ENCODE results near the gene ARGLU1. TPM values are rescaled to one million over a fixed set of nuclear protein-coding genes. Genes with fewer than 3 reads are reported as not detected.

The ARGLU1 gene
- polyA plus RNA-seq, 3 donors, result 22.4 to 168 (median 27.2) TPM

DNA sequence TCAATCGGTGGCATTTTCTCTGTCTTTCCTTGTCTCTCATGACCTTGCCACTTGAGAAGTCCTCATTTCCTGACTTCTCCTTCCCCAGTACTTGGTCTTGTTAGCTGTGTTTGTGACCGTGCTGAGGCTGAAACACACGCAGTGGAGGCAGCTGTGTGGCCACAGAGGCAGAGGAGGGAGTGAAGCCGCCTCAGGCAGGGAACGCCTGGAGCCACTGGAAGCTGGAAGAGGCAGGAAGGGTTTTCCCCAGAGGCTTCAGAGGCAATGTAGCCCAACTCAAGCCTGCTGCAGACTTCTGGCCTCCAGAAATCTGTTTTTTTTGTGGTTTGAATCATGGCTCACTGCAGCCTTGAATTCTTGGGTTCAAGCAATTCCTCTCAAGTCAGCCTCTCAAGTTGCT is 29.2 kb upstream of the ARGLU1 start:
- Histone ChIP-seq H3K79me2 (ENCODE audit: insufficient read depth, low read length) (no peaks in the 10 kb centered on the region), H3K9ac (ENCODE audit: insufficient read depth, low read length, poor library complexity, severe bottlenecking) (no peak overlapping the region), H3K36me3 (replicated peaks in 1 of 2; ENCODE audit: control insufficient read depth in 1 of 2, insufficient read depth in 2 of 2, low read length in 2 of 2) (no peaks in the 10 kb centered on the region), H2AFZ (ENCODE audit: insufficient read depth, low read depth, low read length, poor library complexity, severe bottlenecking) (no peak overlapping the region), H4K20me1 (ENCODE audit: insufficient read depth, low read length) (no peaks in the 10 kb centered on the region), H3K9me3 (replicated peaks in 1 of 2; ENCODE audit: control insufficient read depth in 1 of 2, insufficient read depth in 1 of 2, low read length in 2 of 2) (no peaks in the 10 kb centered on the region), H3K4me2 (replicated peaks; ENCODE audit: extremely low read depth, low read length, poor library complexity, severe bottlenecking) (no peak overlapping the region), H3K4me3 (replicated peaks in 1 of 3; ENCODE audit: low read depth in 2 of 3, low read length in 3 of 3) (no peak overlapping the region), H3K27ac (ENCODE audit: low read depth in 1 of 2, low read length in 2 of 2) (no peak overlapping the region), H3K27me3 (ENCODE audit: control insufficient read depth in 2 of 2, insufficient read depth in 2 of 2, low read length in 2 of 2) (no peaks in the 10 kb centered on the region), H3K4me1 (ENCODE audit: control insufficient read depth in 1 of 2, insufficient read depth in 2 of 2, low read length in 2 of 2) (no peaks in the 10 kb centered on the region)
- peaks cover 0 to 4% (median 3%) of the 10 kb centered on the region in 3 donors for H3K27me3 Mint-ChIP-seq (ENCODE audit: low read depth in 3 of 3)
- H3K4me1 Mint-ChIP-seq, result peaks cover 2% of the 10 kb centered on the region
- TF ChIP-seq, protein P1, sequence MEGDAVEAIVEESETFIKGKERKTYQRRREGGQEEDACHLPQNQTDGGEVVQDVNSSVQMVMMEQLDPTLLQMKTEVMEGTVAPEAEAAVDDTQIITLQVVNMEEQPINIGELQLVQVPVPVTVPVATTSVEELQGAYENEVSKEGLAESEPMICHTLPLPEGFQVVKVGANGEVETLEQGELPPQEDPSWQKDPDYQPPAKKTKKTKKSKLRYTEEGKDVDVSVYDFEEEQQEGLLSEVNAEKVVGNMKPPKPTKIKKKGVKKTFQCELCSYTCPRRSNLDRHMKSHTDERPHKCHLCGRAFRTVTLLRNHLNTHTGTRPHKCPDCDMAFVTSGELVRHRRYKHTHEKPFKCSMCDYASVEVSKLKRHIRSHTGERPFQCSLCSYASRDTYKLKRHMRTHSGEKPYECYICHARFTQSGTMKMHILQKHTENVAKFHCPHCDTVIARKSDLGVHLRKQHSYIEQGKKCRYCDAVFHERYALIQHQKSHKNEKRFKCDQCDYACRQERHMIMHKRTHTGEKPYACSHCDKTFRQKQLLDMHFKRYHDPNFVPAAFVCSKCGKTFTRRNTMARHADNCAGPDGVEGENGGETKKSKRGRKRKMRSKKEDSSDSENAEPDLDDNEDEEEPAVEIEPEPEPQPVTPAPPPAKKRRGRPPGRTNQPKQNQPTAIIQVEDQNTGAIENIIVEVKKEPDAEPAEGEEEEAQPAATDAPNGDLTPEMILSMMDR (IDR thresholded peaks at IDR 0.05), result no peak
- WGBS (ENCODE audit: insufficient coverage), result 87% methylated on average over 4 of the region's 5 CpGs
- intact Hi-C loops (cut with micrococcal nuclease), result no loop called here
- H3K9me3 Mint-ChIP-seq, result peaks cover 0 to 3% (median 0%) of the 10 kb centered on the region in 7 donors
- no peak for DNase-seq
- no peak overlapping the region for H3K4me3 Mint-ChIP-seq
- H3K27ac Mint-ChIP-seq, result no peak overlapping the region
- H3K36me3 Mint-ChIP-seq, result no peaks in the 10 kb centered on the region

DNA sequence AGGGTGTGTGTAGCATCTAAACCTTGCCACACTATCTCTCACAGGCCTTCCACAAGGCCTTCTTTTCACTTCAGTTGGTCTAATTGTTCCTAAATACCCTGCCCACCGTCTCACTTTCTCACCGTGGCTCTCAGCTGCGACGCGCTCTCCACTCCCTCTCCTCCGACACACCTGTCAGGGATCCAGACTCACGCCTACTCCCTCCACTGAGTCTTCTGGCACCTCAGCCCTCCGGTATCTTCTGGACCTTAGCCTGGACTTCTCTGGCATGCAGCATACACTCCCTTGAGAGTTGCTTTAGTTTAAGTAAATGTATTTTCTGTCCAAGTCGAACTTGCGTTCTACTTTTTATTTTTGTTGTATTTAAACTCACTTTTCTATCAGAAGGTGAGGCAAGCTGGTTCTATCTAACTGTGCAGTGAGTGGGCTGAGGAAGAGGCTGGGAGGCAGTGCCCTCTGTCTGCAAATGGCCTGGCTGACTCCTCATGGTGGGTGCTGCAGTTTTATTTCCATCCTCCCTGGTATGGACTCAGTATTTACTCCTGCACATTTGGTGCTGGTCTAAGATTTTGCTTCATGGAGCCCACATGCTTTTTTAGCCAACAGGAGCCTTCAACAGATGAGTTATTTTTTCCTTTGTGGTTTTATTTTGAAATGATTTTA is 28.5 kb upstream of the ARGLU1 start:
- Histone ChIP-seq H3K4me2 (replicated peaks; ENCODE audit: extremely low read depth, low read length, poor library complexity, severe bottlenecking) (no peak overlapping the region), H3K27ac (ENCODE audit: low read depth in 1 of 2, low read length in 2 of 2) (no peak overlapping the region), H3K79me2 (ENCODE audit: insufficient read depth, low read length) (no peaks in the 10 kb centered on the region), H4K20me1 (ENCODE audit: insufficient read depth, low read length) (no peaks in the 10 kb centered on the region), H3K9ac (ENCODE audit: insufficient read depth, low read length, poor library complexity, severe bottlenecking) (no peak overlapping the region), H3K4me3 (replicated peaks in 1 of 3; ENCODE audit: low read depth in 2 of 3, low read length in 3 of 3) (no peak overlapping the region), H3K27me3 (ENCODE audit: control insufficient read depth in 2 of 2, insufficient read depth in 2 of 2, low read length in 2 of 2) (no peaks in the 10 kb centered on the region), H3K4me1 (ENCODE audit: control insufficient read depth in 1 of 2, insufficient read depth in 2 of 2, low read length in 2 of 2) (no peaks in the 10 kb centered on the region), H2AFZ (ENCODE audit: insufficient read depth, low read depth, low read length, poor library complexity, severe bottlenecking) (no peak overlapping the region), H3K9me3 (replicated peaks in 1 of 2; ENCODE audit: control insufficient read depth in 1 of 2, insufficient read depth in 1 of 2, low read length in 2 of 2) (no peaks in the 10 kb centered on the region), H3K36me3 (replicated peaks in 1 of 2; ENCODE audit: control insufficient read depth in 1 of 2, insufficient read depth in 2 of 2, low read length in 2 of 2) (no peaks in the 10 kb centered on the region)
- H3K4me1 Mint-ChIP-seq, result peaks cover 2% of the 10 kb centered on the region
- no peak overlapping the region for H3K27ac Mint-ChIP-seq
- DNase-seq, result no peak
- TF ChIP-seq, protein P1 (IDR thresholded peaks at IDR 0.05), result no peak
- 100% methylated on average over 4 of the region's 10 CpGs for whole genome bisulfite sequencing (ENCODE audit: insufficient coverage)
- H3K9me3 Mint-ChIP-seq, result peaks cover 0 to 2% (median 0%) of the 10 kb centered on the region in 7 donors
- intact Hi-C loops (cut with micrococcal nuclease), result no loop called here
- no peaks in the 10 kb centered on the region for H3K36me3 Mint-ChIP-seq
- peaks cover 0 to 4% (median 3%) of the 10 kb centered on the region in 3 donors for H3K27me3 Mint-ChIP-seq (ENCODE audit: low read depth in 3 of 3)
- no peak overlapping the region for H3K4me3 Mint-ChIP-seq

Measured in CD14-positive monocyte (primary cell).